ENCODE measurements around the gene PLCXD1. TPM values are rescaled to one million over a fixed set of nuclear protein-coding genes. Genes with fewer than 3 reads are reported as not detected.

PLCXD1 gene
- polyA plus RNA-seq, 3 donors, result 2.9 to 28.7 (median 6.7) TPM

DNA sequence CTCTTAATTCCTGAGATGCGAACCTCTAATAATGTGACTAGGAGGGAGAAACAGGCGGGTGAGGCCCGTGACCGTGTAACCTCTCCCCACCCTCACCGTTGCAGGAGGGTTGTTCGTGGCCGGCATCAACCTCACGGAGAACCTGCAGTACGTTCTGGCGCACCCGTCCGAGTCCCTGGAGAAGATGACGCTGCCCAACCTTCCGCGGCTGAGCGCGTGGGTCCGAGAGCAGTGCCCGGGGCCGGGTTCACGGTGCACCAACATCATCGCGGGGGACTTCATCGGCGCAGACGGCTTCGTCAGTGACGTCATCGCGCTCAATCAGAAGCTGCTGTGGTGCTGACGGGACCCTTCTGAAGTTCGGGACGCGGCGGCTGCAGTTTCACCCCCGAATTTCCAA lies 17.8 kb downstream of the PLCXD1 start:
- intact Hi-C loops (cut with micrococcal nuclease), result no loop called here
- H3K36me3 Mint-ChIP-seq, result peaks cover 30 to 64% of the 10 kb centered on the region in 2 donors
- peaks cover 0 to 15% (median 2%) of the 10 kb centered on the region in 7 donors for H3K9me3 Mint-ChIP-seq
- Histone ChIP-seq H3K36me3 (replicated peaks in 1 of 2; ENCODE audit: control insufficient read depth in 1 of 2, insufficient read depth in 2 of 2, low read length in 2 of 2) (peaks cover 16 to 61% of the 10 kb centered on the region in 2 donors), H2AFZ (ENCODE audit: insufficient read depth, low read depth, low read length, poor library complexity, severe bottlenecking) (no peak overlapping the region), H3K4me3 (replicated peaks in 1 of 3; ENCODE audit: low read depth in 2 of 3, low read length in 3 of 3) (no peak overlapping the region), H3K9ac (ENCODE audit: insufficient read depth, low read length, poor library complexity, severe bottlenecking) (no peak overlapping the region), H3K4me1 (ENCODE audit: control insufficient read depth in 1 of 2, insufficient read depth in 2 of 2, low read length in 2 of 2) (no peaks in the 10 kb centered on the region), H3K27ac (ENCODE audit: low read depth in 1 of 2, low read length in 2 of 2) (no peak overlapping the region), H3K79me2 (ENCODE audit: insufficient read depth, low read length) (no peaks in the 10 kb centered on the region), H3K9me3 (replicated peaks in 1 of 2; ENCODE audit: control insufficient read depth in 1 of 2, insufficient read depth in 1 of 2, low read length in 2 of 2) (peaks cover 3 to 13% of the 10 kb centered on the region in 2 donors), H3K4me2 (replicated peaks; ENCODE audit: extremely low read depth, low read length, poor library complexity, severe bottlenecking) (no peak overlapping the region), H3K27me3 (ENCODE audit: control insufficient read depth in 2 of 2, insufficient read depth in 2 of 2, low read length in 2 of 2) (no peaks in the 10 kb centered on the region), H4K20me1 (ENCODE audit: insufficient read depth, low read length) (no peaks in the 10 kb centered on the region)
- TF ChIP-seq, protein P1, sequence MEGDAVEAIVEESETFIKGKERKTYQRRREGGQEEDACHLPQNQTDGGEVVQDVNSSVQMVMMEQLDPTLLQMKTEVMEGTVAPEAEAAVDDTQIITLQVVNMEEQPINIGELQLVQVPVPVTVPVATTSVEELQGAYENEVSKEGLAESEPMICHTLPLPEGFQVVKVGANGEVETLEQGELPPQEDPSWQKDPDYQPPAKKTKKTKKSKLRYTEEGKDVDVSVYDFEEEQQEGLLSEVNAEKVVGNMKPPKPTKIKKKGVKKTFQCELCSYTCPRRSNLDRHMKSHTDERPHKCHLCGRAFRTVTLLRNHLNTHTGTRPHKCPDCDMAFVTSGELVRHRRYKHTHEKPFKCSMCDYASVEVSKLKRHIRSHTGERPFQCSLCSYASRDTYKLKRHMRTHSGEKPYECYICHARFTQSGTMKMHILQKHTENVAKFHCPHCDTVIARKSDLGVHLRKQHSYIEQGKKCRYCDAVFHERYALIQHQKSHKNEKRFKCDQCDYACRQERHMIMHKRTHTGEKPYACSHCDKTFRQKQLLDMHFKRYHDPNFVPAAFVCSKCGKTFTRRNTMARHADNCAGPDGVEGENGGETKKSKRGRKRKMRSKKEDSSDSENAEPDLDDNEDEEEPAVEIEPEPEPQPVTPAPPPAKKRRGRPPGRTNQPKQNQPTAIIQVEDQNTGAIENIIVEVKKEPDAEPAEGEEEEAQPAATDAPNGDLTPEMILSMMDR (IDR thresholded peaks at IDR 0.05), result no peak
- no peak overlapping the region for H3K27ac Mint-ChIP-seq
- no peak for DNase-seq
- H3K27me3 Mint-ChIP-seq (ENCODE audit: low read depth in 3 of 3), result no peaks in the 10 kb centered on the region
- WGBS (ENCODE audit: insufficient coverage), result 99% methylated on average over 34 of the region's 36 CpGs
- no peak overlapping the region for H3K4me3 Mint-ChIP-seq
- H3K4me1 Mint-ChIP-seq, result no peaks in the 10 kb centered on the region

- H3K9ac ChIP-seq (ENCODE audit: insufficient read depth, low read length, poor library complexity, severe bottlenecking), result no peak overlapping the region
- Mint-ChIP-seq H3K4me3 (no peak overlapping the region), H3K27me3 (ENCODE audit: low read depth in 3 of 3) (no peaks in the 10 kb centered on the region), H3K36me3 (peaks cover 38 to 67% of the 10 kb centered on the region in 2 donors), H3K9me3 (peaks cover 0 to 16% (median 2%) of the 10 kb centered on the region in 7 donors), H3K27ac (no peak overlapping the region), H3K4me1 (no peaks in the 10 kb centered on the region)
- H3K4me1 ChIP-seq (ENCODE audit: control insufficient read depth in 1 of 2, insufficient read depth in 2 of 2, low read length in 2 of 2), result no peaks in the 10 kb centered on the region
- H3K4me3 ChIP-seq (replicated peaks in 1 of 3; ENCODE audit: low read depth in 2 of 3, low read length in 3 of 3), result no peak overlapping the region
- H4K20me1 ChIP-seq (ENCODE audit: insufficient read depth, low read length), result no peaks in the 10 kb centered on the region
- TF ChIP-seq, protein P1 (IDR thresholded peaks at IDR 0.05), result no peak
- 100% methylated on average over 3 of the region's 8 CpGs for WGBS (ENCODE audit: insufficient coverage)
- H3K36me3 ChIP-seq (replicated peaks in 1 of 2; ENCODE audit: control insufficient read depth in 1 of 2, insufficient read depth in 2 of 2, low read length in 2 of 2), result peaks cover 24 to 66% of the 10 kb centered on the region in 2 donors
- H3K9me3 ChIP-seq (replicated peaks in 1 of 2; ENCODE audit: control insufficient read depth in 1 of 2, insufficient read depth in 1 of 2, low read length in 2 of 2), result peaks cover 3 to 16% of the 10 kb centered on the region in 2 donors
- no peak overlapping the region for H3K4me2 ChIP-seq (replicated peaks; ENCODE audit: extremely low read depth, low read length, poor library complexity, severe bottlenecking)
- H3K27me3 ChIP-seq (ENCODE audit: control insufficient read depth in 2 of 2, insufficient read depth in 2 of 2, low read length in 2 of 2), result no peaks in the 10 kb centered on the region
- no peaks in the 10 kb centered on the region for H3K79me2 ChIP-seq (ENCODE audit: insufficient read depth, low read length)
- no peak overlapping the region for H3K27ac ChIP-seq (ENCODE audit: low read depth in 1 of 2, low read length in 2 of 2)
- no peak overlapping the region for H2AFZ ChIP-seq (ENCODE audit: insufficient read depth, low read depth, low read length, poor library complexity, severe bottlenecking)
- intact Hi-C loops (cut with micrococcal nuclease), result no loop called here
- DNase-seq, result no peak
Measured at GRCh38 chrX:300334-300733, 19.2 kb downstream of the PLCXD1 start.

Data from CD14-positive monocyte (primary cell).